H1 (cell line): ENCODE results near the gene SRGAP2C. TPM values are rescaled to one million over a fixed set of nuclear protein-coding genes. Genes with fewer than 3 reads are reported as not detected.
"Not testable (repeated sequence)": the region's sequence is repeated elsewhere in the genome, so short reads cannot be mapped to it uniquely, and the experiment has no call there.

ENCODE experiments used
- CTCF ChIA-PET: fragments of 300-600 bp; sonication (Branson Sonifier 250); formaldehyde crosslinking; loops from one replicate; lab custom pipeline; 2021; ENCODE audit not compliant: partially characterized antibody; lab: Charles Lee
- POLR2A ChIA-PET: fragments of 300-600 bp; sonication (Branson Sonifier 250); formaldehyde crosslinking; loops from one replicate; lab custom pipeline; 2021; ENCODE audit warnings: inconsistent platforms; ENCODE audit not compliant: partially characterized antibody; lab: Charles Lee
- DNase-seq, 2 experiments: peaks; one replicate each; pipeline versions ENCODE4 v3.0.0 to v3.0.0-alpha.2; 2010 to 2022; ENCODE audit warnings: low spot score in 2 of 2, low read depth in 1 of 2, mixed read lengths in 1 of 2
- FAIRE-seq: peaks from 2 replicates; lab custom pipeline; 2011; peaks lifted over from hg19 to GRCh38; lab: Jason Lieb, UNC
- H2AFZ ChIP-seq: 2 replicates; pipeline ENCODE4 v1.8.1; 2012; ENCODE audit warnings: low read length, inconsistent platforms
- H2AK5ac ChIP-seq: 2 replicates; pipeline ENCODE4 v1.6.1; 2013; ENCODE audit warnings: low read depth, low read length
- H2BK120ac ChIP-seq: replicated peaks from 2 replicates; pipeline ENCODE3; 2013; ENCODE audit warnings: low read depth, low read length, inconsistent platforms
- H2BK12ac ChIP-seq: 2 replicates; pipeline ENCODE4 v1.6.1; 2013; ENCODE audit warnings: low read depth, low read length
- H2BK15ac ChIP-seq: 2 replicates; pipeline ENCODE4 v1.6.1; 2013; ENCODE audit warnings: low read length
- H2BK20ac ChIP-seq: 2 replicates; pipeline ENCODE4 v1.6.1; 2013; ENCODE audit warnings: low read length
- H2BK5ac ChIP-seq: 2 replicates; pipeline ENCODE4 v1.6.1; 2013; ENCODE audit warnings: low read depth, low read length
- H3K14ac ChIP-seq: 2 replicates; pipeline ENCODE4 v1.6.1; 2013; ENCODE audit warnings: inconsistent platforms; ENCODE audit not compliant: insufficient read length
- H3K18ac ChIP-seq: 2 replicates; pipeline ENCODE4 v1.6.1; 2013; ENCODE audit warnings: low read length; ENCODE audit errors: extremely low read depth
- H3K23ac ChIP-seq: 2 replicates; pipeline ENCODE4 v1.6.1; 2013; ENCODE audit warnings: inconsistent platforms; ENCODE audit not compliant: insufficient read length
- H3K23me2 ChIP-seq: 2 replicates; pipeline ENCODE4 v1.6.1; 2013; ENCODE audit warnings: low read depth, low read length
- H3K27ac ChIP-seq: 2 replicates; pipeline ENCODE4 v1.6.1; 2011; ENCODE audit warnings: low read depth, low read length, inconsistent platforms
- H3K27me3 ChIP-seq, 4 experiments: replicated peaks in 1 of 4; 1 replicate in 1 of 4; 2 replicates in 3 of 4; pipeline versions ENCODE4 v1.6.1 to v1.8.1; 2011 to 2013; ENCODE audit warnings: low read length in 3 of 4, mild to moderate bottlenecking in 3 of 4, inconsistent platforms in 2 of 4, mixed read lengths in 2 of 4, moderate library complexity in 1 of 4; ENCODE audit not compliant: control insufficient read depth in 3 of 4, insufficient read depth in 3 of 4; ENCODE audit errors: extremely low read depth in 1 of 4
- H3K36me3 ChIP-seq, 4 experiments: 2 replicates each; pipeline versions ENCODE4 v1.6.1 to v1.8.1; 2011 to 2013; ENCODE audit warnings: mild to moderate bottlenecking in 4 of 4, low read length in 3 of 4, moderate library complexity in 2 of 4, control low read depth in 1 of 4, inconsistent platforms in 1 of 4; ENCODE audit not compliant: insufficient read depth in 4 of 4, control insufficient read depth in 2 of 4
- H3K4ac ChIP-seq: replicated peaks from 2 replicates; pipeline ENCODE3; 2013; ENCODE audit warnings: low read length, low read depth, mixed read lengths, inconsistent platforms; ENCODE audit not compliant: insufficient read length
- H3K4me1 ChIP-seq, 4 experiments: replicated peaks in 1 of 4; 1 replicate in 1 of 4; 2 replicates in 3 of 4; pipeline versions ENCODE4 v1.6.1 to v1.8.1; 2011 to 2013; ENCODE audit warnings: low read length in 3 of 4, inconsistent platforms in 2 of 4, mixed read lengths in 1 of 4; ENCODE audit not compliant: insufficient read depth in 4 of 4, control insufficient read depth in 3 of 4
- H3K4me2 ChIP-seq, 2 experiments: 2 replicates each; pipeline versions ENCODE4 v1.6.1 to v1.8.1; 2011 to 2013; ENCODE audit warnings: low read depth in 2 of 2, low read length in 2 of 2, control low read depth in 1 of 2, inconsistent platforms in 1 of 2, mild to moderate bottlenecking in 1 of 2; ENCODE audit not compliant: insufficient read depth in 1 of 2
- H3K4me3 ChIP-seq, 4 experiments: fragments of 200-600, 300-600 bp in 1 of 4; sonication (generic), shearing (Covaris generic), sonication (Bioruptor Twin) in 1 of 4; 2 replicates each; pipeline versions ENCODE4 v1.5.1 to v1.8.1; 2011 to 2016; ENCODE audit warnings: low read length in 4 of 4, low read depth in 3 of 4, control low read depth in 2 of 4, inconsistent platforms in 2 of 4, mild to moderate bottlenecking in 2 of 4, mixed read lengths in 1 of 4, moderate library complexity in 1 of 4; ENCODE audit not compliant: insufficient read depth in 2 of 4; ENCODE audit errors: extremely low read depth in 1 of 4
- H3K56ac ChIP-seq: replicated peaks from 2 replicates; pipeline ENCODE3; 2013; ENCODE audit warnings: low read depth, mild to moderate bottlenecking, mixed read lengths, low read length, inconsistent platforms; ENCODE audit not compliant: insufficient read length
- H3K79me1 ChIP-seq: 2 replicates; pipeline ENCODE4 v1.6.1; 2013; ENCODE audit warnings: low read depth, low read length, control low read depth
- H3K79me2 ChIP-seq, 2 experiments: 2 replicates each; pipeline versions ENCODE4 v1.6.1 to v1.8.1; 2012 to 2013; ENCODE audit warnings: low read length in 2 of 2, mild to moderate bottlenecking in 2 of 2, inconsistent platforms in 1 of 2; ENCODE audit not compliant: insufficient read depth in 2 of 2, control insufficient read depth in 1 of 2
- H3K9ac ChIP-seq, 4 experiments: replicated peaks in 1 of 4; 1 replicate in 1 of 4; 2 replicates in 3 of 4; pipeline versions ENCODE4 v1.6.1 to v1.8.1; 2011 to 2013; ENCODE audit warnings: low read depth in 3 of 4, low read length in 3 of 4, control low read depth in 2 of 4, mild to moderate bottlenecking in 2 of 4, moderate library complexity in 2 of 4, inconsistent platforms in 1 of 4; ENCODE audit errors: extremely low read depth in 1 of 4
- H3K9me3 ChIP-seq, 2 experiments: 2 replicates each; pipeline versions ENCODE4 v1.6.1 to v1.8.1; 2012 to 2013; ENCODE audit warnings: mild to moderate bottlenecking in 2 of 2, moderate library complexity in 2 of 2, control low read depth in 1 of 2, inconsistent platforms in 1 of 2, low read depth in 1 of 2, low read length in 1 of 2, mixed read lengths in 1 of 2; ENCODE audit not compliant: insufficient read depth in 2 of 2
- H4K20me1 ChIP-seq, 2 experiments: replicated peaks in 1 of 2; 2 replicates each; pipeline versions ENCODE3 to v1.8.1; 2011 to 2013; ENCODE audit warnings: inconsistent platforms in 2 of 2, low read length in 2 of 2, mild to moderate bottlenecking in 1 of 2; ENCODE audit not compliant: insufficient read depth in 2 of 2, control insufficient read depth in 1 of 2
- H4K5ac ChIP-seq: 2 replicates; pipeline ENCODE4 v1.6.1; 2013; ENCODE audit warnings: low read length, low read depth, mixed read lengths, inconsistent platforms; ENCODE audit not compliant: insufficient read length
- H4K8ac ChIP-seq: 2 replicates; pipeline ENCODE4 v1.8.0; 2013; ENCODE audit warnings: mild to moderate bottlenecking, moderate library complexity, low read length, inconsistent platforms; ENCODE audit not compliant: insufficient read depth; ENCODE audit errors: extremely low read depth
- H4K91ac ChIP-seq: replicated peaks from 2 replicates; pipeline ENCODE3; 2013; ENCODE audit warnings: low read length, mixed read lengths, inconsistent platforms; ENCODE audit not compliant: insufficient read length
- WGBS, 2 experiments: shearing (Covaris generic) in 1 of 2; methylation state at CpG; one replicate each; pipeline versions ENCODE4 v1.1.6 to v1.1.7; 2013 to 2015; ENCODE audit warnings: low lambda C conversion rate in 2 of 2, mixed read lengths in 2 of 2, inconsistent platforms in 1 of 2, low coverage in 1 of 2, missing lambda C conversion rate in 1 of 2; ENCODE audit not compliant: insufficient replicate concordance in 2 of 2, insufficient coverage in 1 of 2, insufficient read length in 1 of 2; ENCODE audit errors: extremely low coverage in 1 of 2, missing lambda C conversion rate in 1 of 2; 5-methylcytosine and 5-hydroxymethylcytosine counted together
- polyA plus RNA-seq, 7 experiments: library from polyadenylated mRNA; depleted of rRNA in 3 of 7; stranded (reverse) in 5 of 7; unstranded in 2 of 7; fragments of >200 nt in 5 of 7; fragments of 200-250 nt in 2 of 7; gene quantifications; 1 replicate in 5 of 7; 2 replicates in 1 of 7; 4 replicates in 1 of 7; pipeline versions ENCODE4 v1.2.1 to v1.2.3, GENCODE V29; 2011 to 2013; ENCODE audit warnings: missing spikeins in 2 of 7, mixed read lengths in 2 of 7
- total RNA-seq: library from RNA; stranded (reverse); fragmentation: NEBNext Ultra II Directional; extraction: Animal tissue kit (Norgen Biotek cat#: 25700); gene quantifications from 2 replicates; pipeline ENCODE4 v1.2.1, GENCODE V29; 2021

SRGAP2C gene
- total and polyA plus RNA-seq, 2 of the 8 experiments (the other 6 are each of a cell fraction or from before 2014, with no cell fraction given): 2.5 to 25.2 TPM

DNA sequence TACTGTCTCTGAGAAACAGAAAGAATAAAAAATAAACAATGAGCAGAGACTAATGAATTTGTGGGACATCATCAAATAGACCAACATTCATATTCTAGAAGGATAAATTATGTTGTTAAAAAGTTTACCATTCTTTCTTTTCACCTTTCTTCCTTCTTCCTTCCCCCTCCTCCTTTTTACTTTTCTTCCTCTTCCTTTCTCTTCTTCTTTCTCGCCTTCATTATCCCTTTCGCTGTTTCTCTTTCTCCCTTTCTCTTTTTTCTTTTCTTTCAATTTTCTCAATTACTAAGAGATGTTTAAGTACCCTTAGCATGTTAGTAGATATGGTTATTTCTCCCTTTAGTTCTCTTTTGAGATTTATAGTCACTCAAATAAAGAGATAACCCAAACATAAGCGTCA is 207.4 kb downstream of the SRGAP2C start:
- POLR2A ChIA-PET: not testable (repeated sequence)

DNA sequence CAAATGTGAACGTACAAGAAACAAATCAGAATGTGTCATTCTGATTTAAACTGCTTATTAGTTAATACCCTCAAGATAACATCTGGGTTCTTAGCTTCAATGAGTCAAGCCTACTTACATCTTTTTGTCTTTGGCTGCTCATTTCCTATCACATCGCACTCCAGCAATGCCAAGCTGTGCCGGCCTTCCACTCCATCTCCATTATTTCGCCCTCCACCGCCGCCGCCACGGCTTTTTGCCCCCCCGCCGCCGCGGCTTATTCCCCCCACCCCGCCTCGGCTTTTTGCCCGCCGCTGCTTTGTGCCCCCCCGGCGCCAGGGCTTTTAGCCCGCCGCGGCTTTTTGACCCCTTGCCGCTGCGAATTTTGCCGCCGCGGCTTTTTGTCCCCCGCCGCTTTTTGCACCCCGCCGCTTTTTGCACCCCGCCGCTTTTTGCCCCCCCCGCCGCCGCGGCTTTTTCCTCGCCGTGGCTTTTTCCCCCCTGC is 211.0 kb downstream of the SRGAP2C start:
- H3K4me2 ChIP-seq, H2AK5ac ChIP-seq, H3K9me3 ChIP-seq, CTCF ChIA-PET, H2BK12ac ChIP-seq, H3K36me3 ChIP-seq, H3K23ac ChIP-seq, DNase-seq, H3K27ac ChIP-seq, POLR2A ChIA-PET, H4K5ac ChIP-seq, H3K4ac ChIP-seq, H2BK120ac ChIP-seq, H3K23me2 ChIP-seq, H2AFZ ChIP-seq, H3K18ac ChIP-seq, H4K8ac ChIP-seq, H3K4me1 ChIP-seq, H3K14ac ChIP-seq, FAIRE-seq, H4K20me1 ChIP-seq, H3K27me3 ChIP-seq, H3K56ac ChIP-seq, H2BK20ac ChIP-seq, H2BK15ac ChIP-seq, H3K9ac ChIP-seq, H4K91ac ChIP-seq, H2BK5ac ChIP-seq, H3K79me2 ChIP-seq, H3K79me1 ChIP-seq: not testable (repeated sequence)
- WGBS, 2 experiments: no CpG with 5 or more reads among the region's 38 CpGs
- peak overlapping the region in 2 of 4 experiments; percentile 7 to 63; a peak in 4 of 8 replicates for H3K4me3 ChIP-seq

More for the DNA sequence above, 207.4 kb downstream of the SRGAP2C start:
- H3K79me2 ChIP-seq, H3K23me2 ChIP-seq, H2BK15ac ChIP-seq, H2AK5ac ChIP-seq, H4K20me1 ChIP-seq, H3K4me1 ChIP-seq, H3K27me3 ChIP-seq, FAIRE-seq, H2BK5ac ChIP-seq, H3K4me2 ChIP-seq, H3K56ac ChIP-seq, H4K91ac ChIP-seq, H3K9me3 ChIP-seq, H2BK12ac ChIP-seq, H3K23ac ChIP-seq, H3K4ac ChIP-seq, H3K36me3 ChIP-seq, H4K5ac ChIP-seq, H4K8ac ChIP-seq, H3K4me3 ChIP-seq, H3K9ac ChIP-seq, H3K14ac ChIP-seq, H2BK20ac ChIP-seq, CTCF ChIA-PET, H3K27ac ChIP-seq, H2BK120ac ChIP-seq, DNase-seq, H3K79me1 ChIP-seq, H2AFZ ChIP-seq, H3K18ac ChIP-seq: not testable (repeated sequence)
- WGBS, 2 experiments: 77 to 100% methylated on average over 2 of the region's 3 CpGs
